WTC11 (cell line): ENCODE measurements around the gene TMEM11. TPM values are rescaled to one million over a fixed set of nuclear protein-coding genes. Genes with fewer than 3 reads are reported as not detected.

Source experiments
- ATAC-seq: fragments of 200-7000 bp; cut with Tn5 transposase; 2 replicates; pipeline ENCODE4 v1.10.0; 2021; ENCODE audit warnings: mild to moderate bottlenecking, moderate library complexity
- CTCF ChIA-PET: fragments of 300-600 bp; sonication (Branson Sonifier 250); formaldehyde crosslinking; loops from one replicate; lab custom pipeline; 2021; ENCODE audit warnings: antibody characterized with exemption; lab: Charles Lee
- POLR2A ChIA-PET: fragments of 350-600 bp; sonication (Branson Sonifier 250); formaldehyde crosslinking; loops from one replicate; lab custom pipeline; 2021; ENCODE audit warnings: antibody characterized with exemption; lab: Charles Lee
- DNase-seq: peaks from one replicate; pipeline ENCODE4 v3.0.0; 2021; ENCODE audit warnings: low spot score
- H3K27ac Mint-ChIP-seq: 2 replicates; pipeline ENCODE4 v1.8.0; 2021; ENCODE audit warnings: mixed read lengths
- H3K27me3 Mint-ChIP-seq: 2 replicates; pipeline ENCODE4 v1.8.0; 2021; ENCODE audit warnings: low read depth, mild to moderate bottlenecking, moderate library complexity, mixed read lengths
- H3K36me3 Mint-ChIP-seq: 2 replicates; pipeline ENCODE4 v1.8.0; 2021; ENCODE audit warnings: mixed read lengths
- H3K4me1 Mint-ChIP-seq: 2 replicates; pipeline ENCODE4 v1.8.0; 2022; ENCODE audit warnings: mixed read lengths
- H3K4me3 Mint-ChIP-seq: 2 replicates; pipeline ENCODE4 v1.8.0; 2021; ENCODE audit warnings: mild to moderate bottlenecking, moderate library complexity, mixed read lengths
- H3K9me3 Mint-ChIP-seq: 2 replicates; pipeline ENCODE4 v1.8.0; 2021; ENCODE audit warnings: mixed read lengths
- AR ChIP-seq: fragments of 250-450 bp; sonication (Bioruptor Pico); IDR thresholded peaks from 2 replicates; pipeline ENCODE4 v1.9.0; 2021; ENCODE audit warnings: mild to moderate bottlenecking
- ATF1 ChIP-seq: sonication (generic); formaldehyde crosslinking; IDR thresholded peaks from 2 replicates; pipeline ENCODE4 v1.8.1; 2023; ENCODE audit warnings: mild to moderate bottlenecking, moderate library complexity, missing genetic modification reagents
- CDX4 ChIP-seq: fragments of 250-450 bp; sonication (Bioruptor Pico); IDR thresholded peaks from 2 replicates; pipeline ENCODE4 v1.9.0; 2021; ENCODE audit warnings: moderate library complexity, mild to moderate bottlenecking, inconsistent platforms, borderline replicate concordance
- E2F1 ChIP-seq: sonication (generic); formaldehyde crosslinking; IDR thresholded peaks from 2 replicates; pipeline ENCODE4 v1.8.0; 2022; ENCODE audit warnings: mild to moderate bottlenecking, missing genetic modification reagents
- E2F4 ChIP-seq: sonication (generic); formaldehyde crosslinking; IDR thresholded peaks from 2 replicates; pipeline ENCODE4 v1.8.1; 2022; ENCODE audit warnings: low read depth, mild to moderate bottlenecking, moderate library complexity, missing genetic modification reagents, borderline replicate concordance
- GTF2I ChIP-seq: fragments of 250-450 bp; sonication (Bioruptor Pico); conservative IDR thresholded peaks from 2 replicates; pipeline ENCODE4 v1.4.0; 2021; ENCODE audit warnings: mild to moderate bottlenecking
- HMGA2 ChIP-seq: fragments of 250-450 bp; sonication (Bioruptor Pico); IDR thresholded peaks from 2 replicates; pipeline ENCODE4 v1.4.0; 2021; ENCODE audit warnings: mild to moderate bottlenecking, moderate library complexity
- HMGXB4 ChIP-seq: sonication (generic); formaldehyde crosslinking; IDR thresholded peaks from 2 replicates; pipeline ENCODE4 v1.8.1; 2023; ENCODE audit warnings: mild to moderate bottlenecking, moderate library complexity, missing genetic modification reagents
- IRF1 ChIP-seq: sonication (generic); formaldehyde crosslinking; IDR thresholded peaks from 2 replicates; pipeline ENCODE4 v1.8.0; 2023; ENCODE audit warnings: missing genetic modification reagents
- MAX ChIP-seq: sonication (generic); formaldehyde crosslinking; IDR thresholded peaks from 2 replicates; pipeline ENCODE4 v1.8.0; 2022; ENCODE audit warnings: mild to moderate bottlenecking, missing genetic modification reagents
- NFATC4 ChIP-seq: fragments of 250-450 bp; sonication (Bioruptor Pico); IDR thresholded peaks from 2 replicates; pipeline ENCODE4 v1.9.0; 2021; ENCODE audit warnings: mild to moderate bottlenecking
- OVOL2 ChIP-seq: fragments of 250-450 bp; sonication (Bioruptor Pico); IDR thresholded peaks from 2 replicates; pipeline ENCODE4 v1.9.0; 2021; ENCODE audit warnings: mild to moderate bottlenecking, borderline replicate concordance
- PRRX2 ChIP-seq: fragments of 250-450 bp; sonication (Bioruptor Pico); IDR thresholded peaks from 2 replicates; pipeline ENCODE4 v1.8.0; 2021; ENCODE audit warnings: mild to moderate bottlenecking
- TP53 ChIP-seq: sonication (generic); formaldehyde crosslinking; IDR thresholded peaks from 2 replicates; pipeline ENCODE4 v1.8.1; 2023; ENCODE audit warnings: mild to moderate bottlenecking, missing genetic modification reagents
- ZBTB43 ChIP-seq: sonication (generic); formaldehyde crosslinking; IDR thresholded peaks from 2 replicates; pipeline ENCODE4 v1.8.1; 2023; ENCODE audit warnings: mild to moderate bottlenecking, missing genetic modification reagents
- ZNF232 ChIP-seq: sonication (generic); formaldehyde crosslinking; IDR thresholded peaks from 2 replicates; pipeline ENCODE4 v1.8.0; 2022; ENCODE audit warnings: mild to moderate bottlenecking, missing genetic modification reagents
- ZNF317 ChIP-seq: sonication (generic); formaldehyde crosslinking; IDR thresholded peaks from 2 replicates; pipeline ENCODE4 v1.8.1; 2023; ENCODE audit warnings: low read depth, mild to moderate bottlenecking, moderate library complexity, missing genetic modification reagents, borderline replicate concordance
- ZNF416 ChIP-seq: fragments of 250-450 bp; sonication (Bioruptor Pico); IDR thresholded peaks from 2 replicates; pipeline ENCODE4 v1.9.0; 2021; ENCODE audit warnings: mild to moderate bottlenecking, inconsistent platforms
- ZNF423 ChIP-seq: fragments of 250-450 bp; sonication (Bioruptor Pico); IDR thresholded peaks from 2 replicates; pipeline ENCODE4 v2.1.2; 2022; ENCODE audit warnings: mild to moderate bottlenecking, moderate library complexity
- total RNA-seq: library from RNA; stranded (reverse); gene quantifications from 3 replicates; pipeline ENCODE4 v1.2.3, GENCODE V29; 2021

The TMEM11 gene
- total RNA-seq, 1 experiment from 2014 or later: 37.0 TPM

- no peak for TF ChIP-seq AR (CRISPR knock-in tag)
- no peak for TF ChIP-seq PRRX2 (CRISPR knock-in tag)
- TF ChIP-seq ZNF416 (CRISPR knock-in tag): no peak
- TF ChIP-seq HMGA2: no peak
- 0 out of 2 replicates have a peak, but pooled peaks have one; percentile 12 for TF ChIP-seq ZNF317 (CRISPR knock-in tag)
- TF ChIP-seq GTF2I (CRISPR knock-in tag): no peak
- TF ChIP-seq E2F1: 0 out of 2 replicates have a peak, but pooled peaks have one; percentile 39
- TF ChIP-seq ZNF232: 0 out of 2 replicates have a peak, but pooled peaks have one; percentile 29
- TF ChIP-seq CDX4 (CRISPR knock-in tag): no peak
Measured at GRCh38 chr17:21213638-21214014, 335 bp downstream of the TMEM11 start (continued).

GRCh38 chr17:21212826-21213637 lies 929 bp downstream of the TMEM11 start:
- Mint-ChIP-seq H3K9me3 (no peaks in the 10 kb centered on the region), H3K36me3 (peaks cover 12% of the 10 kb centered on the region), H3K27ac (peak overlapping the region; percentile 94), H3K4me1 (peaks cover 38% of the 10 kb centered on the region), H3K27me3 (no peaks in the 10 kb centered on the region; the same call in 1 of the 2 replicates), H3K4me3 (peak overlapping the region; percentile 96)
- TF ChIP-seq ATF1 (CRISPR knock-in tag): no peak
- no peak for TF ChIP-seq NFATC4 (CRISPR knock-in tag)
- no peak for TF ChIP-seq OVOL2 (CRISPR knock-in tag)
- no peak for TF ChIP-seq E2F4 (CRISPR knock-in tag)
- TF ChIP-seq MAX: no peak
- TF ChIP-seq IRF1 (CRISPR knock-in tag): no peak
- TF ChIP-seq HMGXB4 (CRISPR knock-in tag): no peak
- no peak for TF ChIP-seq TP53
- TF ChIP-seq ZNF423 (CRISPR knock-in tag): no peak
- no peak for TF ChIP-seq ZBTB43 (CRISPR knock-in tag)
- ChIA-PET CTCF (interaction anchor here (0.9 to 3.5 kb wide), 5 partner anchors 13 to 170 kb away, joined by 4 to 13 read pairs (median 5); no protein-coding TSS in a partner anchor), POLR2A (interaction anchor here (1.2 to 2.0 kb wide), 2 partner anchors 158 to 170 kb away, joined by 3 to 6 read pairs; partner anchors contain the start of gene USP22)
- no peak for DNase-seq
- no peak for ATAC-seq
